HG03520 (cell line): ENCODE data around the gene PSMB7.

ENCODE experiments used
- ATAC-seq: cut with Tn5 transposase; IDR thresholded peaks from one replicate; pipeline ENCODE4 v1.9.1; 2021; ENCODE audit warnings: mild to moderate bottlenecking, moderate library complexity; ENCODE audit not compliant: unreplicated experiment

The PSMB7 gene

DNA sequence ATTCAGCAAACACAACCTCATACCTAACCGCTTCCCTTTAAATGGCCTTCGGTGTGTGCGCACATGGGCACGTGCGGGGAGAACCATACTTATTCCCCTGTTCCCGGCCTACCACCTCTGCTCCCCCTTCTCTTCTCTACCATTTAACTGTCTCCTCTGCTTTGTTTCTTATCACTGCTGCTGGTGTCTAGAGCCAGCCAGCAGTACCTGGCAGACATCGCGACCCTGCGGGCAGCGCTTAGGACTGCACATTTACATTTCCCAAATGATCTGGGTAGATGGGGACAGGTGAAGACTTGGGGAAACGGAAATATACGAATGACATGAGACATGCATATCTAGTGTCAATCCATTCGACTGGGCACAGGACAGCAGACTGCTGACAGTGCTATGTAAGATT, 56.6 kb downstream of the PSMB7 start:
- no peak for ATAC-seq

DNA sequence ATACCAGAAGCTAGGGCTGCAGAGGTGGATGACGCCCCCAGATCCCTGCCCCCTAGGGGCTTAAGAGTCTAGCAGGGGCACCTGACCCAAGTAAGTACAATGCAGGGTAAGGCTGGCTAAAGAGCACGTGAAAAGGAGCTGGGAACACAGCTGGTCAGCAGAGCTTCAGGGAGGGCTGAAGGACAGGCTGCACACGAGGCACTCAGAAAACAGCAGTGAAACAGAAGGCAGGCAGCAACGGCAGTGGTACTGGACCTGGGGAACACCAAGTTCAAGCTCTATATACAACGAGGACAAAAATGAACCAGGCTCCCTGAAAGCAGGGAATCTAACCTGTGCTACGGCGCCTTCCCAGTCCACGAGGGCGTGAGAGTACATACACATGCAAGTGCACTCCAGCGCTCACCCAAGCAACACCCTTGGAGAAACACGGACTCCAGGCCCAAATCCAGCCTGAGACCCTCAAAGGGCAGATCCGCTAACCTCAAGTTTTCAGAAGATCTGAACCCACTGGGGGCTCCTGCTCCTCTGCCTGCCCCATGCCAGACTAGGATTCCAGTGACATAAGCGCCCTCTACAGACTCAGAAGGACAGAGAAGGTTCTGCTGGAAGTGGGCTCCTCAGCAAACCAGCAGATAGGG, 57.4 kb downstream of the PSMB7 start:
- no peak for ATAC-seq

DNA sequence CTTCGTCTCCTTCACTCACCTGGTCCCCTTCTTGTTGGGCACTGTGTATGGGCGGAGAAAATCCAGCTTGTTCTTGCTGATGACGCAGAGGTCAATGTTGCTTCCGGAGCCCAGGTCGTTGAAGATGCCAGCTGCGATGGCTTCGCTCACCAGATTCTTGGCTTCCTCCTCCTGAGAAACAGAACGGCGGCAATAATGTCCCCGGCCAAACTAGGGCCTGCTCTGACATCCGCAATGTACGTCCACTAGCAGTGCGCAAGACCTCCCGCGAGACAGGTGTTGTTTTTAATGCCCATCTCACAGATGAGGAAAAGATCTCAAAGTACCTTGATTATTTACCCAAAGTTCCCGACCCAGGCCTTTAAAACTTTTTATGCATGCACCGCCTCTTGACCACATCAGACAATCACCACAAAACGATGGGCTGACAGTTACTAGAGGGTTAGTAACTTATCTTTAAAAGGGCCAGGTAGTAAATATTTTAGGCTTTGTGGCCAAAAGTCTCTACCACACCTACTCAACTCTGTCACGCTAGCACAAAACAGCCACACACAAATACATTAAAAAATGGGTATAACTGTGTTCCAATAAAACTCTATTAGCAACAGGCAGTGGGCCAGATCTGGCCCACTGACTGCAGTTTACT, 58.4 kb downstream of the PSMB7 start:
- no peak for ATAC-seq

DNA sequence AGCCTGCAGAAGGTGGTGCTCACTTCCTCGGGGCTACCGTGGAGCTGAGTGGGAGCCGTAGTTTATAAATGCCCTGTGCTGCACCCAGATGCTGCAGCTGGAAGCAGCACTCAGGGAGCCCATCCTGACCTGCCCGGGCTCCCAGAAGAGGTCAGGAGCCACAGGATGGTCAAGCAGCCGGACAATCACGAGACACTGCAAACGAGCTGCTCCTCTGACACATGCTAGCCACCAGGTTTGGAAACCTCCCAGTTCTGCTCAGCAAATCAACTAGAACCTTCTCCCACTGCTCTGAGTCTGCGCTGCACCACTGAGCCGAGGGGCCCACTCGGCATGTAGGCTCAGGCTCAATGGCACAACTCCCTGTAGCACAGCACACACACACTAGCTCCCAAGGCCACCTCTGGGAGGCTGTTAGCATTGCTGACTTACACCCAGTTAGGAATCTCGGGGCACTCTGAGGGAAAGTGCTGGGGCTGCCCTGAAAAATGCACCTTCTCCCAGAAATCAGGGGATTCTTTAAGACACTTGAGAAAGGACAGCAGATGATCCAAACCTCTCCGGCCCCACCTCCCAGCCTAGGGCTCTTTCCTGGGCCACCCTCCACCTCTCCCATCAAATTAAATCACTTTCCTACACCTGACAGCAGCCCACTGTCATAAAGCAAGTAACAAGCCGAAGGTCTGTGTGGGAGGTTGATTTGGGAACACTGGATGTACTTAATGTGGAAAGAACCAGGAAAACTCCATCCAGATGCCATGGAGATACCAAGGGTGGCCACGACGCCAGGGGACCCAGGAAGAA, 59.1 kb downstream of the PSMB7 start:
- ATAC-seq = no peak

DNA sequence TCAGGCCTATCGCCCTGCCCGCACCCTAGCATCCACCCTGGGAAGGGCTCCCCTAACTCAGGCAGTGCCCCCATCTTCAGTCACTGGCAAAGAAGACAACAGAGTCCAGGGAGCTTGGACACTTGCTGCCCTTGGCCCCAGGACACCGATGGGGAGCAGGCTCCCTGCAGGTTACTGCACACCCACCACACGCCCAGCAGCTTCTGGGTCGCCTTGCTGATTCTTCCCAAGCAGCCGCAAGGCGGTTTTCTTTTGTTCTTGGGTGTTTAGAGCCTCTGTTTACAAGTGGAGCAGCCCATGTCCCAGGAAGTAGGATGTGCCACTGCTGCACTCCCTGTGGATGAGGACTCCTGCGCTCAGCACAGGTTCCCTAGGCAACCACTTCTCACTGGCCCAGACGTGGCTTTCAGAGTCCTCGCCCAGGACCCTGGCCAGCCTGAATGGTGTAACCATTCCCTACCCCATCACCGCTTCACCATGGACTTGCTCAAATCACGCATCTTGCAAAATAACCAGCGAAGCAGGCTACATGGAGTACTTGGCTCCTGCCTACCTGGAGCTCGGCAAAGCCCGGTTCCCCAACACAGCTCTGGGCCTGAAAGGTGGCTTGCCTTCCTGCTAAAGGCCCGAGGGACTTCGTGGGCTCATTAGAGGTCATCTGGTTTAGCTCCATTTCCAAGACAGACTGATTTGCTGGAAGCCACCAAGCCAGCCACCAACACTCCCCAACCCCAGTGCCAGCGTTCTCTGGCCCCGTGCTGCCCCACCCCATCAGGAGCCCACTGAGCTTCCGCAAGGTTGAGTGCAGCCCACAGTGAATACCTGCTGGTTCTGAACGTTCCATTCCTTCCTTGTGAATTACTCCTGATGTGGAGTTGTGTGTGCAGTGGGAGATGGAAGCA, 60.0 kb downstream of the PSMB7 start:
- no peak for ATAC-seq

DNA sequence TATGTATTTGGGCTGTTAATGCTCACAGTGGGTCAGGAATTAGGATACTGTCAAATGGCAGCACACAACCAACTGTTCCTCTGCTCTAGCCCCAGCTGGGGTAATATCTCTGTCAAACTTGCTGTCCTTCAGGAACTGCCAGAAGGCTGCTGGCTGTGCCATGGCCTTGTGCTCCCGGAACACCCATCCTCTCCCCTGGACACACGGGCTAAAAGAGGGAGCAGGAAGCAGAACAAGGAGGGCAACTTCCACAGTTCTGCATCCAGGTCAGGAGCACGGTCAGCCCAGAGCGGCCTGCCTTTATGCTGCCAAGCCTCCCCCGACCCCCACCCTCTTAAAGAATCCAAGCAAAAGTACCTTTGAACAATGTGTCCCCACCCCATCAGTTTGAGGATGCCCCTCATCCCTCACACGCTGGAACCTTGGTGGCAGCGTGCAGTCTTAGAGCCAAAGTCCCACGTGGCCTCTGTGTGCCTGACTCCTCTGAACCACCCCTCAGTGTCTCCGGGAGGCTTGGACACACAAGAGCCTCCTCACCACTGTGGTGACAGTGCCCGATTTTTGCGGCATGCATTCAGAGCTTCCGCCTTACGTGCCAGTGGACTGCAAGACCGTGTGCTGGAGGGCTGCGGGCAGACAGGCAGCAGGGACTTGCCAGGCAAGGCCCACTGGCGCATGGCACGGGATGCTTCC, 60.8 kb downstream of the PSMB7 start:
- no peak for ATAC-seq

DNA sequence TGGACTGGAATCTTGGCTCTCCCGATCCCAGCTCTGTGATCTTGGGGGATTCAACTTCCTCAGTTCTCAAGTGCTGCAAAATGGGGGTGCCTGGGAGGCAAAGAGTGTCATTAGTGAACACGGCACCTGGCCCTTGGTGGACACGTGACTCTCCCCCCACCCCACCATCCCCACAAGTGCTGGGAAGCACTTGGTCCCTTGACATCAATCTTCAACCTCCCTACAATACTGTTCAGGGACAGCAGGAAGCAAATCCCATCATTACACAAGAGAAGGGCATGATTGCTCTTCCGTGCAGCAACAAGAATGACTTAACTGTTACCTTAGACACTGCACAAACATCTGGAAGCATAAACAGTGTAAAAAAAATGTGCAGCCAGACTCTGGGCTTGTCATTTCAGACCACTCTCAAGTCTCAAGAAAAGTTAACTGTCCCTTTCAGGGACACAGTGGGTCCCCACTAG, 61.4 kb downstream of the PSMB7 start:
- ATAC-seq = no peak

DNA sequence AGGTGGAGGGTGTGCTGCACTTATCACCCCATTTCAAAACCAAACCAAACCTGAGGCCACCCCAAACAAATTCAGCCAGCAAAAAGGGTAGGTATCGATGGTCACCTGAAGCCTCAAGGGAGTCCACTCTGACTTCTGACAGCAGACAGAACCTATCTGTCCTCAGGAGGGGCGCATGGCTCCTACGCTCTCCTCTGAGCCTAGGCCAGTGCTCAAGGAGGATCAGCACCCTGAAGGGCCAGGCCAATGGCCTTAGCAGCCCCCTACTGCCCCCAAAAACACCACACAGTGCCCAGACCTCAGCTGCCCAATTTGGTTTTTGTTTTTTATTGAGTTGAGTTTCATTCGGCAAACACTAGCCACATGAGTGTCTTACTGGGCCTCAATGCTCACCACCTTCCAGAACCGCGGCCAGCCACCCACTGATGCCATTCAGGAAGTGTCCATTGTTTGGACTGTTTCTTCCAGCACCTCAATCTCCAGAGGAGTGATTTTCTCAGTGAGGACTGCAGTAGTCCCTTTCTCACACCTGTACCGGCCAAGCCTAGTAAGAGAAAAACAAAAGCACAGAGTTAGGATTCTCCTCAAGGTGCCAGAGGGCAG, 62.0 kb downstream of the PSMB7 start:
- no peak for ATAC-seq

DNA sequence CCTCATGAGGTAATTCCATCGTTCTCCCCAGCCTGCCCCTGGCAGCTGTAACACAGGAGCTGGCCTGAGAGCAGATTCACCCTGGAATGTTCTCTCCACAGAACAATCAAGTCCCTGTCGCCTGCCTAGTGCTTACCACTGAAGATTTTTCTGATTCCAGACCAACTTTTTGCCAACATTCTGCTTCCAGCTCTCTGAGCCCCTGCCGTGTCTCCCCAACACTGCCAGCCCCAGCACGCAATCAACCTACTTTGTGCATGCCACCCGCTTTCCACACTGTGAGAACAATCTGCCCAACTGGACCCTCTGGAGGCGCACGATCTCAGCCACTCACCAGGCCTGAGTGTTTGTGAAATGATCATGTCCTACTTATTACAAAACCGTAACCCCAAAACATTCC, 62.6 kb downstream of the PSMB7 start:
- no peak for ATAC-seq

DNA sequence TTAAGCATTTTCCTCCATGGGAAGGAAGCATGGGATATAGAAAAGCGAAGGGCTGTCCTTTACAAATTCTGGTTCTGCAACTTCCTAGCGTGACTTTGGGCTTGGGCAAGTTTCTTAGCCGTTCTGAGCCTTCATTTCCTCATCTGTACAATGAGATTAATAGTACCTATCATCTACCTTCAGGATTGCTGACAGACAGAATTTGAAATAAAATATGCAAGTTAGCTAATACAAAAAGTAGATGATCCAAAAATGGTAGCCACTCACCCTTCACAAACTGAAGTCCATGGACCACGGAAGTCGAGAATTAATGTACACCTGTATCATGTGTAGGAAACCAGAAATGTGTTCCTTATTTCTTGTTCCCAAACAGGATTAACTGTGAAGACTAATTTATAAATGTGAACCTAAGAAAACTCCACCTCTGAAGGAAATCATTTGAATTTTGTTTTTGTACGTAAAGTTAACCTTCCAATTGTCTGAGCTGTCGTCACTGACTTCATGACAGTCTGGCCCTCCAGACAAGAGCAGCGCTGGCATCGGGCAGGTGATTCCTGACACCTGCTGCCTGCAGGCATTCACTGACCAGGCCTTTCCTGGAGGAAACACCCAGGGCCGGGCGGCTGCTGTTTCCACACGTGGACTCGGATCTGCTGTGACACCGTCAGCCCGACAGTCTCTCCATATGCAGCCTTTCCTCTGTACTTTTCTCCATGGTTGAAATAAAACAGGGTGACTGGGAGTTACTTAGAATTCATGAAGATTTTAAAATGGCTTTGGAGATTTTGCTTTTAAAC, 63.4 kb downstream of the PSMB7 start:
- ATAC-seq = no peak

DNA sequence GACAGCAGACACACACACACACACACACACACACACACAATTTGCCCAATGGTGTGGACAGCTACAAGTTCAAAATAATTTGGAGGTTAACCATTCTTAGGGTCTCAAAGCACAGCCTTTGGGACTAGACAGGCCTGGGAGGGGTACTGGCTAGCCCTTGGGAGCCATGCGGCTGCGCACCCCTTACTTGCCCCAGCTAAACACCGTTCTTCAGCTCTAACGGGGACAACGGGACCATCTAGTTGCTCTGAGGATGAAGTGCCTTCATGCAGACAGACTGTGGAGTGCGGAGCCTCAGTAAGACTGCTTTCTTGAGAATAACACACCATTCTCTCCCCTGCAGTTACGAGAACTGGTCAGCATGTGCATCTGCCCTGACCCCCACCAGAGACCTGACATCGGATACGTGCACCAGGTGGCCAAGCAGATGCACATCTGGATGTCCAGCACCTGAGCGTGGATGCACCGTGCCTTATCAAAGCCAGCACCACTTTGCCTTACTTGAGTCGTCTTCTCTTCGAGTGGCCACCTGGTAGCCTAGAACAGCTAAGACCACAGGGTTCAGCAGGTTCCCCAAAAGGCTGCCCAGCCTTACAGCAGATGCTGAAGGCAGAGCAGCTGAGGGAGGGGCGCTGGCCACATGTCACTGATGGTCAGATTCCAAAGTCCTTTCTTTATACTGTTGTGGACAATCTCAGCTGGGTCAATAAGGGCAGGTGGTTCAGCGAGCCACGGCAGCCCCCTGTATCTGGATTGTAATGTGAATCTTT, 64.6 kb downstream of the PSMB7 start:
- no peak for ATAC-seq

DNA sequence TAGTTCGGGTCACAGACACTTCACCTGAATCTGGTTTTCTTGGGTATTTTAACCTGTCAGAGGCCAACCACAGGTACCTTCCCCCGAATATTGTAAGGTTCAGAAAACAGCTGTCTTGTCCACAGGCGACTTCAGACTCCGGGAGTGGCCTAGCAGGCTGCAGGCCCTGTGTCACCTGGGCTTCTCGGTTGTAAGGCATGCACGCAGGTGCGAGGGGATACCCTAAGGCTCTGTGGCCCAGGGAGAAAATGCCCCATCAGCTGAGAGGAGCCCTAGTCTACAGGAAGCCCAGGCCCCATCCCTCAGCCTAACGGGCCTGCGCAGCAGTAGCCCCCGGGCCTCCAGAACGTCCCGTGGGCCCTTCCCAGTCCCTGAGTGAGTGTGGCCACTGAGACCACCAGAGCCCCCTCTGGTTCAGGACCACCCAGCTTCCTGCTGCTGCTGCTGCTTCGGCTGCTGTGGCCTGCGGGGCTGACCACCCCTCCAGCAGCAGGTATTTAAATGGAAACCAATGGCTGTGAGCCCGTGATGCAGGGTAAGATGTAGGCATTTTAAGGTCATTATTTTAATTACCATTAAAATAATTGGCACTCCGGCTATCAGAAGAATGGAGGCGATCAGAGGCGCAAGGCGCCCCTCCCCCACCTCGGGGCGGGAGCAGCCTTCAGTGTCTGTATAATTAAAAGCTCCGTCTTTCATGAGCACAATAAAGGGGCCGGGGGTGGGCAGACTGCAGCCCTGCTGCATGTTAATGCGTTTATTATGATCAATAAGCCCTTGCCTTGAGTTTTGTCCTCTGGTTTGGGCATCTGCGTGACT, 65.4 kb downstream of the PSMB7 start:
- ATAC-seq = no peak

DNA sequence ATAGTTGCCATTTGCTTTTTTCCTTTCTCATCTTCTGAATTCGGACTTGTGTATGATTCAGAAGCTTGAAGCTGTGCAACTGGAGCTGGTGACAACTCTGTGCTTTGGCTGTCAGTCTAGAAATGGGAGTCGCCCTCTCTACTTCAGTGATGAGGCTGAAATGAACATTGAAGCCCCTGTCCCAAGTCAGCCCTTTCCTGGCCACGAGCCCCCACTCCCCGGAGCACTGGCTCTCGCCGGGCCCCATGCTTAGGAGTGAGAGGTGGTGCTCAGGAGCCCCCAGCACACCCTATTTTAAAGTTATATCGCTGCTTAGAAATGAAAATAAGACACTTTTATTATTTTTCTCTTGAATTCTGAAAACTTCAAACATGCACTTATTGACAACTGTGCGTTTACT, 66.0 kb downstream of the PSMB7 start:
- ATAC-seq = no peak

DNA sequence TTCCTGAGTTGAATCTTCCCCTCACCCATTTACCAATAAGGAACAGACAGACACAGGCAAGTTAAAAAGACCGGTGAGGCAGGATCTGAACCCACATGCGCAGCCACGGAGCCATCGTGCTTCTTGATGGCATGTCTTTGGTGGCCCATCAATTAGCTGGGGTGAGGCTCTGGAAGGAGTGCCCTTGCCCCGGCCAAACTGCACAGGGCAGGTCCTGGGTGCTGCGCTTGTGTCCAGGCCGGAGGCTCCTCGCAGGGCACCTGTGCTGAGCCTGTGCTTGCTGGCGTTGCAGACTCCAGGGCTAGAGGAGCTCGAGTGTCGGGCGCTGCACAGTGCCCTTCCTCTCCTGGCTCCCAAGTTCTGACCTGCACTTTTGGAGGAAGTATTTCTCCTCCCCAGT, 66.4 kb downstream of the PSMB7 start:
- ATAC-seq = no peak

DNA sequence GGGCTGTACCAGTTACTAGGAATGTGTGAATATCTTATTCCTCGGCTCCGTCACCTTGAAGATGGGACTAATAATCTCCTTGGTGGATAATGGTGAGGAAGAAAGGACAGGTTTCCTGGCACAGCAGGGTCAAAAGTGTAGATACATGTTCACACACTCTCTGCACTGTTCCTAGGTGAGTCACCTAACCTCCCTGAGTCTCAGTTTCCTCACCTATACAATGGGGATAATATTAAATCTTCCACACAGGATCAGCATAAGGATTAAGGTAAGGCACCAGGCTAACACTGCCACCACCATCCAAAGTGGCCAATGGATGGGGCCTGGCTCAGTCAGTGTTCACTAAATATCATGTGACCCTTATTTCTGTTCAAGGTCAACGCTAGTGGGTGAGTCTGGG, 66.9 kb downstream of the PSMB7 start:
- no peak for ATAC-seq

DNA sequence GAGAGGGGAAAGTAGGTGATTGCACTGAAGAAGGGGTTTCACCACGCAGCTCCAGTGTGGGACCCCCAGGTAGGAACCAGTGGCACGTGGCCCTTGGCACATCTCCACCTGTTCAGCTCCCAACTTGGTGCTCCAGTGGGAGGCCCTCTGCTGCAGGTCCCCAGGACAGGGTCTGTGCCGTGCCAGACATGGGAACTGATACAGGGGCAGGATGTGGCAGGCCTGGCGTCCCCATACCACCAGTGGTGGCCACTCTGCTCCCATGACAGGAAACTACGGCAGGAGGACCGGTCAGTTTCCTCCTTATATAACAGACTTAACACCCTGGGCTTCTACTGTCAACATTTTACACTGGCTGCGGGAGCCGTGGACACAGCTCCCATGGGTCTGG, 67.3 kb downstream of the PSMB7 start:
- ATAC-seq = no peak

DNA sequence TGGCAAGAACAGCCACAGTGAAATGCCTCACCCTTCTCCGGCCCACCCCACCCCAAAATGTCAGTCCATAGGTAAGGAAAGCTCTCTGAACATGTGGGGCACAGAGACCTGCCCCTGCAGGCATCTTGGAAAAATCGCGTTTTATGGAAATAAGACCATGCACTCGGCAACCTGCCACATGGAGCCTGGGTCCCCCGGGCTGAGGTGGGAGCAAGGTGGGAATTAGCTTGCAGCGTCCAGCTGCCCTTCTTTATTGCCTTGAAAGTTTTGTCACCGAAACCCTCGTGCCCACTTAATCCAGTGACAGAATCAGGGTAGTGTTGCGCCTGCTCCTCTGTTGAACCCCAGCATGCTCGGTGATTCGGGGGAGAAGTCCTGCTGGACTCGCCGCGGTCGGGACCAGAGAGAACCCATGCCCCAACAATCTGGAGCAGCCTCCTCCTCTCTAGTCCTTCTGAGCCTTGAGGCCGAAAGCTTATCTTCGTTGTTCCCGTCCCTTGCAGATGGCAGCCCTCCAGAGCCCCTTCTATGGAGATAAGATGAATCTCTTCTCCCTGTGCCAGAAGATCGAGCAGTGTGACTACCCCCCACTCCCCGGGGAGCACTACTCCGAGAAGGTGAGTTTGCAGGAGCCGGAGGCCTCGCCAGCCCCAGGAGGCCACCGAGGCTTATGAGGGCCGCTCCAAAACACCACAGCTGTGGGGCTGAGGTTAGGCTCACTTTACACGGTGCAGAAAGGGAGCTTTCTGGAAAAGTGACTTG, 67.9 kb downstream of the PSMB7 start:
- ATAC-seq = no peak
